Memory B cell (primary cell): ENCODE data around the gene SLC25A41.
A peak's percentile ranks its signal among the peaks of the same experiment; 100 is the strongest.
"Not testable (repeated sequence)": the region's sequence is repeated elsewhere in the genome, so short reads cannot be mapped to it uniquely, and the experiment has no call there.

Source experiments
- ATAC-seq: fragments of 150-1000 bp; cut with Tn5 transposase; 2 replicates; pipeline ENCODE4 v1.10.0; 2021; ENCODE audit warnings: low read depth, mild to moderate bottlenecking, moderate library complexity
- DNase-seq, 2 donors: peaks; one replicate each; pipeline ENCODE4 v3.0.0; 2022; ENCODE audit warnings: low spot score in 2 of 2
- H3K27ac Mint-ChIP-seq: one replicate; pipeline ENCODE4 v1.8.0; 2022; ENCODE audit warnings: mild to moderate bottlenecking, moderate library complexity, mixed read lengths
- H3K27me3 Mint-ChIP-seq: one replicate; pipeline ENCODE4 v1.8.0; 2022; ENCODE audit warnings: mixed read lengths
- H3K36me3 Mint-ChIP-seq: one replicate; pipeline ENCODE4 v1.8.0; 2022; ENCODE audit warnings: mild to moderate bottlenecking, mixed read lengths
- H3K4me1 Mint-ChIP-seq: one replicate; pipeline ENCODE4 v1.8.0; 2022; ENCODE audit warnings: mixed read lengths
- H3K4me3 Mint-ChIP-seq: one replicate; pipeline ENCODE4 v1.8.0; 2022; ENCODE audit warnings: mild to moderate bottlenecking, moderate library complexity, mixed read lengths
- H3K9me3 Mint-ChIP-seq: one replicate; pipeline ENCODE4 v1.8.0; 2022; ENCODE audit warnings: mixed read lengths

Gene SLC25A41

DNA sequence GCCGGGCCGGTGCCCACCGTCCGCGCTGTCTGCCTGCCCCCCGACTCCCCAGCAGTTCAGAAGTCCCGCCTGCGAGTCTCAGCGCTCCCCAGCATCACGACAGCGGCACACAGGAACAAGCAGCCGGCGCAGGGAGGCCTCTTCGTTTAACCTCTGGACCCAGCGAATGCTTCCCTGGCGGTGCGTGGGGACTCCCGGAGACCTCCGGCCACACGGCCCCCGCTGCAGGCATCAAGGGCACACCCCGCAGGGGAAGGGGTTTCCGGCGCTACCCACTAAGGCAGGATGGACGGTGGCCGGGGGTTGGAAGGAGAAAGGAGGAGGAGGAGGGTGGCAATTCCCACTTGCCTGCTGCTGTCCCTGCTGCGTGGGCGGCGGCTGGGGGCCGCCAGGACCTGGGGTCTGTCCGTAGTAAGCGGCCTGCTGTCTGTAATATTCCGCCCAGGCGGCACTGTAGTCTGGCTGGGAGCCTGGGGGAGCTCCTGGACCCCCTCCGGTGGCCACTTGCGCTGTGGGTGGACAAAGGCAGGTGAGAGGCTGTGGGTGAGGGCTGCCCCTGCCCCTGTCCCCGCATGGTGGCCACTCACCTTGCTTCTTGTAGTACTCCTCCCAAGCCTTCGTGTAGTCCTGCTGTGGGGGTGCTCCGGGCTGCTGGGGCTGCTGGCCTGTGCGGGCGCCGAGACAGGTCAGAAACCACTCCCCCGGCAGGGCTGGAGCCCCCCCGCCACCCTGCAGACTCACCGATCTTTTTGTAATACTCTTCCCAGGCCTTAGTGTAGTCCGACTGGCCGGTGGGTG lies 18.6 kb downstream of the SLC25A41 start:
- Mint-ChIP-seq H3K36me3 (peaks cover 19% of the 10 kb centered on the region), H3K27me3 (no peaks in the 10 kb centered on the region)

DNA sequence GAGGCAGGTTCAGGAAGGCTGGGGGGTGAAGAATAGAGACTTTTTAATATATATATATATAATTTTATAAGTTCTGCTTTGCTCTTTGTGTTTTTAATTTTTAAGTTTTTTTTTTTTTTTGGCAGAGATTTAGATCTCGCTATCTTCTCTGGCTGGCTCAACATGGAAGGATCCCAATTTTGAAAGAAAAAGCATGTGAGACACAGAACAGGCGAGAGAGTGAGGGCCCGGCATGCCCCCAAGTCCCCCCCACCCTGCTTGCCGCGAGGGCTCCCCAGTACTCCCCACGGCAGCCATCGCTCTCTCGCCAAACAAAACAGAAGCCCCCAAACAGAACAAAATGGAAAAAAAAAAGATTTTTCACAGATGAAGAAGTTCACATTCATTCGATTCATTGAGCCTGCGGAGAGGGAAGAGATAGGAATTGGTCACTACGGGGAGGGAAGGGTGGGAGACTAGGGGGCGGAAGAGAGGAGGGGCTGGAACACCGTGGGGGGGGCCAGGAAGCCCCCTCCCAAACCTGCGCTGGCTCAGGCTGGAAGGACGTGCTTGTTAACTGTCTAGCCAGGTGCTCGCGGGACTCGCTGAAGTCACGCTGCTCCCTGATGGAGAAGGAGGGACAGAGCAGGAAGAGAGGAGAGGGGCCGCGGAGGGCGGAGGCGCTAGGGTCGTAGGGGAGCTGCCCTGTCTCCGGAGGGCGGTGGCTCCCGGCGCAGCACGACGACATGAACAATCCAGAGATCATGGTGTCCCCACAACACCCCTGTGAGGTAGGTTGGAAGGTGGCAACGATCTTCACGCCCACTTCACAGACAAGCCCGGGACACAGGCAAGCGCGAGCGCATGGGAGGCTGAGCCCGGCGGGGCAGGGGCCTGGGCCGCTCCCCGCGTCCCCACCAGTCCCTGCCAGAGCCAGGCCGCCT lies 19.6 kb downstream of the SLC25A41 start:
- Mint-ChIP-seq H3K4me3 (no peak overlapping the region), H3K27me3 (no peaks in the 10 kb centered on the region), H3K36me3 (peaks cover 16% of the 10 kb centered on the region), H3K27ac (no peak overlapping the region), H3K9me3 (no peaks in the 10 kb centered on the region), H3K4me1 (no peaks in the 10 kb centered on the region)
- ATAC-seq: no peak
- no peak for DNase-seq

More for the DNA sequence above, 18.6 kb downstream of the SLC25A41 start:
- no peak for ATAC-seq
- no peak for DNase-seq
- Mint-ChIP-seq H3K4me1 (no peaks in the 10 kb centered on the region), H3K9me3 (no peaks in the 10 kb centered on the region), H3K27ac (no peak overlapping the region), H3K4me3 (no peak overlapping the region)

DNA sequence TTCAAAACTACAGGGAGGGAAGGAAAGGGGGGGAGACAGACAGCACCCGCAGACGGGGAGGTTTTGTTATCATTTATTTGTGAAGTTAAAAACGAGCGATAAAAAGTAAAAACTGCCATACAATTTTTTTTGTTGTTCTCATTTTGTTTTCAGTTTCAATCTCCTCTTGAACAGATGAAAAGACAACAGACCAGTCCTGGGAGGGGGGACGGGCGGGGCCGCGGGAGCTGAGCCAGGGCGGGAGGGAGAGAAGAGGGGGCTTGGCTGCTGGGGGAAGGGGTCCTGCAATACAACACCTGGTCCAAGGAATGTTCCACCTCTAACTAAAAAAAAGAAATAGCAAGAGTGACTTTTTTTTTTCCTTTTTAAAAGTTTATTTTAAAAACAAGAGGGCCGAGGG lies 20.3 kb downstream of the SLC25A41 start:
- DNase-seq (no peak), ATAC-seq (no peak)
- no peaks in the 10 kb centered on the region for H3K9me3 Mint-ChIP-seq
- H3K27me3 Mint-ChIP-seq: no peaks in the 10 kb centered on the region
- no peak overlapping the region for H3K4me3 Mint-ChIP-seq
- peaks cover 13% of the 10 kb centered on the region for H3K36me3 Mint-ChIP-seq
- H3K27ac Mint-ChIP-seq: no peak overlapping the region
- H3K4me1 Mint-ChIP-seq: no peaks in the 10 kb centered on the region

DNA sequence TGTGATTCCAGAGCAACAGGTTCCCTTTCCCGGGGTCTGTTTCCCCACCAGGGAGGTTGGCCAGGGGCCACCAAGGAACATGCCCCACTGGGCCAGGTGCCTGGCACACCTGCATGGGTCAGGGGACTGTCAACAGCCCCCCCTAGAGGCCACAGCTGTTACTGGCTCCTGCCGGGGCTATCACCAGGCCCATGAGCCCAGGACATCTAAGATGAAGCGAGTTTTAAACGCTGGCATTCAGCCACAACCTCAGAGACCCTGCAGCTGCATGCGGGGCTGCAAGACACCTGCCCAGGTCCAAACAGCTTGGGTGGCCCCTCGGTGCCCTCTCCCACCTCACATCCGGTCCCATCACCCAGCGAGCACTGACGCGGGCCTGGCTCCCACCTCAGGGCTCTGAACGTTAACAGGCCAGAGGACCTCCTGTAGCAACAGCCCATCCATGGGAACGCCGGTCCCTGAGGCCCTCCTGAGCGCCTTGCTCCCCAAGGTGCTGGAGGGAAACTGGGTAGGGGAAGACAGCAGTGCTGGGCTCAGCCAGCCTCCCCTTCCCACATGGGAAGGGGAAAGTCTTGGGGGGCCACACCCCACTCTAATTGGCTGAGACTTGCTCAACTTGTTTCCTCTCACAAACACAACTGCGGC lies 21.0 kb downstream of the SLC25A41 start:
- Mint-ChIP-seq H3K4me1 (no peaks in the 10 kb centered on the region), H3K36me3 (peaks cover 13% of the 10 kb centered on the region), H3K27ac (no peak overlapping the region), H3K27me3 (no peaks in the 10 kb centered on the region), H3K9me3 (no peaks in the 10 kb centered on the region), H3K4me3 (no peak overlapping the region)
- ATAC-seq: peak; percentile 66
- peak in 1 of 2 donors; percentile 18 for DNase-seq

DNA sequence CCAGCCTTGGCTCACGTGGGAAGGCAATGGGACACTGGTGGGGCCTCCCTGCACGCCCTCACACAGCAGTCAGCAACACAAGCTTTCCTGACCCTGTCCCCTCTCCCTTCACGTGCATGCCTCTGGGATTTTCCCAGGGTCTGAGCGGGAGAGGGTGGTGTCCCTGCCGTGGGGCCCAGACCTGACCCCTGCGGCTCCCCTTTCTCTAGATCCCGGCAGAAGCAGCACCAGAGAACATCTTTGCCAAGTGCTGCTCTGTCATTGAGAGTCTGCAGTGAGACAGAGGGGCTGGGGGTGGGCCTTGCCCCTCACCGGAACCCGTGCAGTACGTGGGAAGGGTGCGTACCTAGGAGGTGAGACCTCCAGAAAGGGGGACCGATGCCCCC lies 21.5 kb downstream of the SLC25A41 start:
- DNase-seq: no peak

DNA sequence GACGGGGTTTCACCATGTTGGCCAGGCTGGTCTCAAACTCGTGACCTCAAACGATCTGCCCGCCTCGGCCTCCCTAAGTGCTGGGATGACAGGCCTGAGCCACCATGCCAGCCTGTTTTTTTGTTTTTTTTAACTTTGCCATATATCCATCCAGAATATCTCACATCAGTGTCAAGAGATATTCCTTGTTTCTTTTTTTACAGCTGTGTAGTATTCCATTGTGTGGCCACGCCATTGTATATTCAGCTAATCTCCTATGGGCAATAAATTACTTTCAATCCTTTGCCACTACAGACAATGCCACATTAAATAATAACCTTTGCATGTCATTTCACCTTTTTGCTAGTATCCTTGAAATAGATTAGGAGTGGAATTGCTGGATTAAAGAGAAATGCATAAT lies 24.2 kb downstream of the SLC25A41 start:
- no peak for ATAC-seq
- Mint-ChIP-seq H3K36me3 (peaks cover 6% of the 10 kb centered on the region), H3K9me3 (no peaks in the 10 kb centered on the region), H3K4me3 (no peak overlapping the region), H3K27ac (no peak overlapping the region), H3K27me3 (no peaks in the 10 kb centered on the region), H3K4me1 (no peaks in the 10 kb centered on the region)
- DNase-seq: no peak

More for the DNA sequence above, 21.5 kb downstream of the SLC25A41 start:
- Mint-ChIP-seq H3K36me3 (peaks cover 13% of the 10 kb centered on the region), H3K4me1 (no peaks in the 10 kb centered on the region), H3K27me3 (no peaks in the 10 kb centered on the region), H3K4me3 (no peak overlapping the region), H3K27ac (no peak overlapping the region), H3K9me3 (no peaks in the 10 kb centered on the region)
- no peak for ATAC-seq

DNA sequence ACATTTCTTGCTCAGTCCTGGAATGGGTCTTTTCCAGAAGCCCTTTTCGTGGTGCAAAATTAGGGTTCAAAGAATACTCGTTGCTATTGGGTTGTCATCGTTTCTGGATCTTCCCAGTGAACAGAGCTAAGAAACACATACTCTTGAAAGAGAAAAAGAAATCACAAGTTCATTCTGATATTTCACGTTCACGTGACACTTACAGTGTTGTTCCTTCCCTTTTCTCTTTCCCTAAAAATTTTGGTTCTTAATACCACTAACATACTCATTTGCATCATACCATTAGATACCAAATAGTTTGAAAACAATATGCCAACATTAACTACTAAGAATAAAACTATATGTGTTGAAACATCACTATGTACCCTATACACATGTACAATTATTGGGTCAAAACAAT lies 27.2 kb downstream of the SLC25A41 start:
- Mint-ChIP-seq H3K27me3 (no peaks in the 10 kb centered on the region), H3K4me1 (no peaks in the 10 kb centered on the region), H3K4me3 (no peak overlapping the region), H3K9me3 (no peaks in the 10 kb centered on the region), H3K36me3 (no peaks in the 10 kb centered on the region), H3K27ac (no peak overlapping the region)
- DNase-seq (no peak), ATAC-seq (no peak)

DNA sequence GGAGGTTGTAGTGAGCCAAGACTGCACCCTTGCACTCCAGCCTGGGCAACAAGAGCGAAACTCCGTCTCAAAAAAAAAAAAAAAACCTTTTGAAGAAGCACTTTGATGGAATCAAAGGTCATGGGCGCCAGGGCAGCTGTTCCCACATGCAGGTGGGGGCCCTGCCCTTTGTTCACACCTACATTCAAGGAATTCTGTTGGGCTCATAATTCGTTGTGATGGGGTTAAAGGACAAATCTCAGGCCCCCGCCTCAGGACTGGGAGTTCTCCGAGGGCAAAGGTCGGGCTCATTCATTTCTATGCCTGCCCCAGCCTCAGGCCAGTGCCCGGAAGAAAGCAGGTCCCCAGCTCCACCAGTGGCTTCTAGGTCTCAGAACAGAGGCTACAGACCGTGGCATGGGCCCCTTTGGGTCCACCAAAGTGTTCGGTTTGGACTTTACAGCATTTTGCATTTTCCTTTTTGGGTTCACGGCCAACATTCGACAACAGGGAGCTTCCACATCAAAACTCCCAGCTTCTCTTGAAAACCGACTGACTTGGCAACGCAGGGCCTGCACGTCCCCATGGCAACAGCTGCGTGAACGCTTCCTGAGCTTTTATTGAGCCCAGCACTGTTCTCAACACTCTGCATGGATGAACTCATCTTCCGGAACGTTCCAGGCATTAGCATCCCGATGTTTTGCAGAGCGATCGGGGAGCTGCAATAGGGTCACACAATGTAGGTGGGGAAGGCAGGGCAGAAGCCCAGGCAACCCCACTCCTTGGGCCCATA lies 30.5 kb downstream of the SLC25A41 start:
- Mint-ChIP-seq H3K9me3 (no peaks in the 10 kb centered on the region), H3K4me1 (no peaks in the 10 kb centered on the region), H3K36me3 (no peaks in the 10 kb centered on the region), H3K27me3 (peaks cover 1% of the 10 kb centered on the region), H3K27ac (no peak overlapping the region), H3K4me3 (no peak overlapping the region)
- ATAC-seq (no peak), DNase-seq (no peak)

DNA sequence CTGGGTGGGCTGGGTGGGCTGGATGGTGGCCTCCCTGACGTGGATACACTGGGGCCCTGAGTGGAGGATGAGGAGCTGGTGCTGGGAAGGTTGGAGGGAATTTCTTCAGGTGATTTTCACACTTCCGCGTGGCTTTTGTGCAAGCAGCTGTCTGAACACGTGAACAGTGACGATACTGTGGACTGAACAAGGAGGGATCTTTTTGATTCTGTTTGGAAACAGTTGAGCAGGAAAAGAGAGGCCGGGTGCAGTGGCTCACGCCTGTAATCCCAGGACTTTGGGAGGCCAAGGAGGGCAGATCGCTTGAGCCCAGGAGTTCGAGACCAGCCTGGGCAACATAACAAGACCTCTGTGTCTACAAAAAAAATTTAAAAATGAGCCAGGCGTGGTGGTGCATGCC lies 31.5 kb downstream of the SLC25A41 start:
- no peak overlapping the region for H3K4me3 Mint-ChIP-seq
- no peaks in the 10 kb centered on the region for H3K4me1 Mint-ChIP-seq
- DNase-seq (no peak), ATAC-seq (no peak)
- H3K27ac Mint-ChIP-seq: no peak overlapping the region
- no peaks in the 10 kb centered on the region for H3K9me3 Mint-ChIP-seq
- H3K27me3 Mint-ChIP-seq: peaks cover 1% of the 10 kb centered on the region
- no peaks in the 10 kb centered on the region for H3K36me3 Mint-ChIP-seq

DNA sequence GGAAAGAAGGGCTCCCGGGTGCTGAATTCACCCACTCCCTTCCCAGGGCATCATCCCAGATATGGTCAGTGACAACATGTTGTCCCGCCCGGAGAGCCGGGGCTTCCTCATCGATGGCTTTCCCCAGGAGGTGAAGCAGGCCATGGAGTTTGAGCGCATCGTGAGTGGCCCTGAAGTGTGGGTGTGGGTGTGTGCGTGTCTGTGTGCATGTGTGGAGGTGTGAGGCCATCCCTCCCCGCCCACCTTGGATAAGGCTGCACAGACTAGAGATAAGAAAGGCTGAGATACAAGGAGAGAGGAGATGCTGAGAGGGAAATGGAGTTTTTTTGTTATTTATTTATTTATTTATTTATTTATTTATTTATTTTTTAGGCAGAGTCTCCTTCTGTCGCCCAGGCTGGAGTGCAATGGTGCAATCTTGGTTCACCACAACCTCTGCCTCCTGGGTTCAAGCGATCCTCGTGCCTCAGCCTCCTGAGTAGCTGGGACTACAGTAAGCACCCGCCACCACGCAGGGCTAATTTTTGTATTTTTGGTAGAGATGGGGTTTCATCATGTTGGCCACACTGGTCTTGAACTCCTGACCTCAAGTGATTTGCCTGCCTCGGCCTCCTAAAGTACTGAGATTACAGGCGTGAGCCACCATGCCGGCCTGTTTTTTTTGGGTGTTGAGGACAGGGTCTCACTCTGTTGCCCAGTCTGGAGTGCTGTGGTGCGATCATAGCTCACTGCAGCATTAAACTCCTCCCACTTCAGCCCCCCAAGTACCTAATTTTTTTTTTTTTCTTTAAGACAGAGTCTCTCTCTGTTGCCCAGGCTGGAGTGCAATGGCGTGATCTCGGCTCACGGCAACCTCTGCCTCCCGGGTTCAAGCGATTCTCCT lies 33.3 kb downstream of the SLC25A41 start:
- not testable (repeated sequence) for H3K27me3 Mint-ChIP-seq, H3K4me3 Mint-ChIP-seq, H3K4me1 Mint-ChIP-seq, ATAC-seq, DNase-seq, H3K9me3 Mint-ChIP-seq, H3K36me3 Mint-ChIP-seq, H3K27ac Mint-ChIP-seq

DNA sequence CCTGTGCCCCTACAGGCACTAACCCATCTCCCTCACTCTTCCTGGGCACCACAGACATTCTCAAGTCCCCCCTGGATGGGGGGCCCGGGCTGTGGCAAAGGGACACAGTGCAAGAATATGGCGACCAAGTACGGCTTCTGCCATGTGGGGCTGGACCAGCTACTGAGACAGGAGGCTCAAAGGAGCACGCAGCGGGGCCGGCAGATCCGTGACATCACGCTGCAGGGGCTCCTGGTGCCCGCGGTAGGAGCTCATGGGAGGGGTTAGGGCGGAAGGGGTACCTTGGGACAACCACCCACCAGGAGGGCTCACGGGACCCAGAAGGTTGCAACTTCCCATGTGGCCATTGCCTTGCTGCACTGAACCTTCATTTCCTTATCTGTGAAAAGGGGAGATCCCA lies 37.3 kb downstream of the SLC25A41 start:
- no peak overlapping the region for H3K27ac Mint-ChIP-seq
- peaks cover 1% of the 10 kb centered on the region for H3K27me3 Mint-ChIP-seq
- no peaks in the 10 kb centered on the region for H3K36me3 Mint-ChIP-seq
- no peak for DNase-seq
- ATAC-seq: no peak
- H3K9me3 Mint-ChIP-seq: no peaks in the 10 kb centered on the region
- H3K4me1 Mint-ChIP-seq: peaks cover 16% of the 10 kb centered on the region
- no peak overlapping the region for H3K4me3 Mint-ChIP-seq

DNA sequence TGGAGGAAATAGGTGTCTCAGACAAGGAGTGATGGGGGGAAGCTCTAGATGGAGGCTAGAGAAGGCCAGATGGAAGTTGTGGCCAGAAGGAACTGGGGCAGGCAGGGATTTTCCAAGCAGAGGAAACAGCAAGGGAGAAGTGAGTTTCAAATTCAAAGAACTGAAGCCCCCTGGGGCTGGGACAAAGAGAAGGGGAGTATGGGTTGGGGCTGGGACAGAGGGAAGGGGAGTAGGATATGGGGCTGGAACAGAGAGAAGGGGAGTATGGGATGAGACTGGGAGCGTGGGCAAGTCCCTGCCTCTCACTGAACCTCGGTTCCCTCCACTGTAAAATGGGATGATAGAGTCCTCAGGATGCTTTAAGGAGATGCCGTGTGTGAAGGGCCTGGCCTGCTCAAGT lies 38.7 kb downstream of the SLC25A41 start:
- H3K27ac Mint-ChIP-seq: peak overlapping the region; percentile 97
- H3K4me1 Mint-ChIP-seq: peaks cover 20% of the 10 kb centered on the region
- peak overlapping the region; percentile 43 for H3K4me3 Mint-ChIP-seq
- ATAC-seq (no peak), DNase-seq (no peak)
- peaks cover 4% of the 10 kb centered on the region for H3K36me3 Mint-ChIP-seq
- H3K9me3 Mint-ChIP-seq: no peaks in the 10 kb centered on the region
- no peaks in the 10 kb centered on the region for H3K27me3 Mint-ChIP-seq

DNA sequence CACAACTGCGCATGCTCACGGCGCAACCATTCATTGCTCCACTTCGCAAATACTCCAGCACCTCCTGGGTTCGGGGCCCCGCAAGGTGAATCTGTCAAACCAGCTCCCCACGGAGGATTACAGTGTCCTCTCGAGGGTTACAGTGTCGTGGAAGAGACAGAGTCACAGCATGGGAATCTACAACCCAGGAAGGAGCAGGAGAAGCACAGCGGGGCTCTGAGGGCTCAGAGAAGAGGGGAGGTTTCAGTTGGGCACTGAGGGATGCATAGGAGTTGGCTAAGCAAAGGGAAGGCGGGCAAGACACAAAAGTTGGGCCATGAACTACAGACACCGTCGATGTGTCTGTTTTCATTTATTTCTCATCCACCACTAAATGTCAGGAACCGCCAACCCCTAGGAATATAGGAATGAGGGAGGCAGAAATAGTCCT lies 39.6 kb downstream of the SLC25A41 start:
- peak overlapping the region; percentile 86 for H3K4me3 Mint-ChIP-seq
- H3K27ac Mint-ChIP-seq: peak overlapping the region; percentile 97
- DNase-seq (no peak), ATAC-seq (peak; percentile 37)
- no peaks in the 10 kb centered on the region for H3K9me3 Mint-ChIP-seq
- H3K27me3 Mint-ChIP-seq: no peaks in the 10 kb centered on the region
- H3K4me1 Mint-ChIP-seq: peaks cover 20% of the 10 kb centered on the region
- H3K36me3 Mint-ChIP-seq: peaks cover 6% of the 10 kb centered on the region
